Osteoblast (primary cell): ENCODE results near the gene C3orf38. TPM values are rescaled to one million over a fixed set of nuclear protein-coding genes. Genes with fewer than 3 reads are reported as not detected.

Experiments used
- DNase-seq: peaks from one replicate; pipeline ENCODE4 v3.0.0; 2011; ENCODE audit warnings: low spot score, mixed read lengths; ENCODE audit not compliant: insufficient read length; ENCODE audit errors: missing footprints
- H2AFZ ChIP-seq: 2 replicates; pipeline ENCODE4 v1.6.0; 2011; ENCODE audit warnings: mild to moderate bottlenecking, low read length
- H3K27ac ChIP-seq: 2 replicates; pipeline ENCODE4 v1.5.1; 2011; ENCODE audit warnings: mild to moderate bottlenecking, low read depth, low read length, moderate library complexity
- H3K27me3 ChIP-seq: 2 replicates; pipeline ENCODE4 v1.6.0; 2012; ENCODE audit warnings: mild to moderate bottlenecking, control low read depth, inconsistent platforms, low read length, moderate library complexity; ENCODE audit not compliant: insufficient read depth
- H3K36me3 ChIP-seq: 2 replicates; pipeline ENCODE4 v1.5.1; 2011; ENCODE audit warnings: mild to moderate bottlenecking, low read length, control low read depth, moderate library complexity; ENCODE audit not compliant: insufficient read depth
- H3K4me1 ChIP-seq: 2 replicates; pipeline ENCODE4 v1.5.1; 2011; ENCODE audit warnings: mild to moderate bottlenecking, low read length, control low read depth, moderate library complexity; ENCODE audit not compliant: insufficient read depth
- H3K4me2 ChIP-seq: 2 replicates; pipeline ENCODE4 v1.6.0; 2011; ENCODE audit warnings: mild to moderate bottlenecking, low read length; ENCODE audit not compliant: insufficient read depth
- H3K4me3 ChIP-seq: fragments of 200-600 bp; sonication (generic); 3 replicates; pipeline ENCODE4 v1.5.1; 2012; ENCODE audit warnings: mild to moderate bottlenecking, low read length, inconsistent platforms; ENCODE audit not compliant: insufficient read depth
- H3K79me2 ChIP-seq: 2 replicates; pipeline ENCODE4 v1.6.0; 2012; ENCODE audit warnings: mild to moderate bottlenecking, low read length, control low read depth, inconsistent platforms; ENCODE audit not compliant: insufficient read depth
- H3K9me3 ChIP-seq: 2 replicates; pipeline ENCODE4 v1.5.1; 2011; ENCODE audit warnings: low read depth, low read length, control low read depth
- H4K20me1 ChIP-seq: 2 replicates; pipeline ENCODE4 v1.6.0; 2012; ENCODE audit warnings: mild to moderate bottlenecking, low read length, control low read depth; ENCODE audit not compliant: insufficient read depth
- total RNA-seq: library from RNA; depleted of rRNA; stranded (reverse); fragments of >200 nt; gene quantifications from 2 replicates; pipeline ENCODE4 v1.2.3, GENCODE V29; 2012
- TF ChIP-seq, protein P1 (sequence below): IDR thresholded peaks from 2 replicates; pipeline ENCODE4 v1.5.1; 2011; ENCODE audit warnings: mild to moderate bottlenecking, low read depth, low read length, moderate library complexity; ENCODE audit errors: extremely low read depth

Gene C3orf38
- total RNA-seq, 1 donor, result 35.5 TPM

DNA sequence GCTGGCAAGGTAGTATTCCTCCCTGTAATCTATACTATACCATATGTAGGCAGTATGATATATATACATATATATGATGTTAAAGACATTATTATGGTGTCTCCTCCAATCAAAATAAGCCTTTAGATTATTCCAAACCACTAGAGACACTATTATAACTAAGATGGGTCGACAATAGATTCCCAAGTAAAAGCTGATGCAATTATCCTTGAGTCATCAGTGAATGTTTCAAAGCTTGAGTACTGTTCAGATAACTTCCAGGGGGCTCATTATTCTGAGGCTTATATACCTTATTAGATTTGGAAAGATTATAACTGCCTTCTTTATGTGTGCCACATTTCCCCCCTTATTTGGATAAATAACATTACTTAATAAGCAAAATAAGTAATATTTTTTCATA lies 11.9 kb upstream of the C3orf38 start:
- peaks cover 2% of the 10 kb centered on the region for H3K79me2 ChIP-seq
- DNase-seq, result peak; percentile 34
- peak overlapping the region; percentile 48 for H3K27ac ChIP-seq

DNA sequence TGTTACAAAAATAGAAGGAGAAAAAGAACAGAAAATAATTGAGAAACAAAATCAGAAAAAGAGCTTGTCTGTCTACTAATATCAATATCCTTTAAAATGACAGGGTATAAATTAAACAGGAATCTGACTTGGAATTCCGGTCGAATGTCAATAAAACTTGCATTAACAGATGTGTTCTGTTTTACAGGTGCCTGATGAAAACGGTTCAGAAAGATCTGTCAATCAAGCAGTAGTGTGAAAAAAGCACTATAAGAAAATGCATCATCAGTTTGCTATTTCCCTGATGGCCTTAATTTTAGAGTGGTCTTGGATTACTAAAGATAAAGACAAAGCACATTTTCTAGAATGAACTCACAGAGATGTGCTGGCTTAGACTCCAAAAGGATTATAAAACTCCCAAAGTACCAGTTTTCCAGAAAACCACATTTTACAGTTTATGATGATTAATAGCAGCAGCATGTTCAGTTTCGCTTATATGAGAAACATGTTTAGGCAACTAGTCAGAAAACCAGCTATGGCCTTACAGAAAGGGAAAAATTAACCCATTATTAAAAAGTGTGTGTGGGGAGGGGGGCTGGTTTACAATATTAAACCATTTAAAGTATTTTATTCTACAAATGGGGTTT lies 8.2 kb upstream of the C3orf38 start:
- Histone ChIP-seq H2AFZ (no peak overlapping the region), H3K27me3 (no peaks in the 10 kb centered on the region), H3K79me2 (peaks cover 5% of the 10 kb centered on the region), H3K9me3 (no peaks in the 10 kb centered on the region), H3K27ac (peak overlapping the region; percentile 48), H3K4me3 (no peak overlapping the region), H3K4me2 (peak overlapping the region; percentile 47), H3K36me3 (peaks cover 15% of the 10 kb centered on the region), H3K4me1 (peaks cover 31% of the 10 kb centered on the region), H4K20me1 (no peaks in the 10 kb centered on the region)
- TF ChIP-seq, protein P1, sequence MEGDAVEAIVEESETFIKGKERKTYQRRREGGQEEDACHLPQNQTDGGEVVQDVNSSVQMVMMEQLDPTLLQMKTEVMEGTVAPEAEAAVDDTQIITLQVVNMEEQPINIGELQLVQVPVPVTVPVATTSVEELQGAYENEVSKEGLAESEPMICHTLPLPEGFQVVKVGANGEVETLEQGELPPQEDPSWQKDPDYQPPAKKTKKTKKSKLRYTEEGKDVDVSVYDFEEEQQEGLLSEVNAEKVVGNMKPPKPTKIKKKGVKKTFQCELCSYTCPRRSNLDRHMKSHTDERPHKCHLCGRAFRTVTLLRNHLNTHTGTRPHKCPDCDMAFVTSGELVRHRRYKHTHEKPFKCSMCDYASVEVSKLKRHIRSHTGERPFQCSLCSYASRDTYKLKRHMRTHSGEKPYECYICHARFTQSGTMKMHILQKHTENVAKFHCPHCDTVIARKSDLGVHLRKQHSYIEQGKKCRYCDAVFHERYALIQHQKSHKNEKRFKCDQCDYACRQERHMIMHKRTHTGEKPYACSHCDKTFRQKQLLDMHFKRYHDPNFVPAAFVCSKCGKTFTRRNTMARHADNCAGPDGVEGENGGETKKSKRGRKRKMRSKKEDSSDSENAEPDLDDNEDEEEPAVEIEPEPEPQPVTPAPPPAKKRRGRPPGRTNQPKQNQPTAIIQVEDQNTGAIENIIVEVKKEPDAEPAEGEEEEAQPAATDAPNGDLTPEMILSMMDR, result no peak
- DNase-seq, result no peak

More for the DNA sequence above, 11.9 kb upstream of the C3orf38 start:
- Histone ChIP-seq H2AFZ (no peak overlapping the region), H3K9me3 (no peaks in the 10 kb centered on the region), H3K36me3 (peaks cover 21% of the 10 kb centered on the region), H4K20me1 (no peaks in the 10 kb centered on the region), H3K4me3 (no peak overlapping the region), H3K4me2 (peak overlapping the region; percentile 18), H3K4me1 (peaks cover 29% of the 10 kb centered on the region), H3K27me3 (no peaks in the 10 kb centered on the region)
- TF ChIP-seq, protein P1, result no peak

DNA sequence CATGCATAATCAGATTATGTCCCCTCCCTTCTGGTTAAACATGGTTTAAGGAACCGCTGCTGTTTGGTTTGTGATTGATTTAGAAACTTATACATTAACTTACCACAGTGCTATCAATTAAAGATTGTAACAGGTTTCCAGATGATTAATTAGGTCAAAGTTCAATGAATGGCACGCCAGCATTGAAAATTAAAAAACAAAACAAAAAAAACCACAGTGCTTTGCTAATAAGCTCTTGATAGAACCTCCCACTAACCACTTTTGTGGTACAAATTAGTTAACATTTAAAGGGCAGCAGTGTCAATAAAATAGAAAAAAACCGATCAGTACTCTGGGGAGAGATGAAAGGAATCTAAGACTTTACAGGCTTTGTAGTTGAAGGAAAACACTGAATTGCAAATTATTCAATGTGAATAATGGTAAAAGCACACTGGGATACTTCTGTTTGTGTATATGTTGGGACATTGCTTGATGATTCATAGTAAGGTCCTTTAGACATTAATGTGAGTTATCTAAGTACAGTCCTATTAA lies 7.6 kb upstream of the C3orf38 start:
- peak; percentile 45 for DNase-seq
- H2AFZ ChIP-seq, result no peak overlapping the region
- no peak overlapping the region for H3K4me3 ChIP-seq
- TF ChIP-seq, protein P1, result no peak
- peak overlapping the region; percentile 47 for H3K4me2 ChIP-seq
- H3K4me1 ChIP-seq, result peaks cover 29% of the 10 kb centered on the region
- H3K9me3 ChIP-seq, result no peaks in the 10 kb centered on the region
- H3K36me3 ChIP-seq, result peaks cover 12% of the 10 kb centered on the region
- peak overlapping the region; percentile 48 for H3K27ac ChIP-seq
- no peaks in the 10 kb centered on the region for H3K27me3 ChIP-seq
- no peaks in the 10 kb centered on the region for H4K20me1 ChIP-seq
- H3K79me2 ChIP-seq, result peaks cover 5% of the 10 kb centered on the region

DNA sequence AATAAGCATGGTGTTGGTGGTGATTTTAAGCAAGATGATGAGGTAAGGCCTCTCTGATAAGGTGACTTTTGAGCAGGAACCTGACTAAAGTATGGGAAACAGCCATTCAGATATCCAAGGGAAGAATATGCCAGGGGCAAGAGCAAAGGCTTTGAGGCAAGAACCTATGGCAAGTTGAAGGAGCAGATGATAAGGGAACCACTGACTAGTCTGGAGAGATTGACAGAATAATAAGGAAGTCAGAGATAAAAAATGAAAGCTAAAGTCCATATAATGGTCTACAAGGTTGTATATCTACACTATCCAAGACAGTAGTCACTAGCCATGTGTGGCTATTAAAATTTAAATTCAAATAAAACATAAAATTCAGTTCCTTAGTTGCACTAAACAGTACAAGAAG lies 2.5 kb upstream of the C3orf38 start:
- Histone ChIP-seq H3K4me1 (peaks cover 10% of the 10 kb centered on the region), H3K9me3 (no peaks in the 10 kb centered on the region), H3K79me2 (peaks cover 39% of the 10 kb centered on the region), H3K27me3 (no peaks in the 10 kb centered on the region), H4K20me1 (peaks cover 4% of the 10 kb centered on the region), H3K4me3 (no peak overlapping the region), H2AFZ (no peak overlapping the region), H3K36me3 (no peaks in the 10 kb centered on the region), H3K4me2 (no peak overlapping the region), H3K27ac (no peak overlapping the region)
- TF ChIP-seq, protein P1, result no peak
- no peak for DNase-seq
